GM12878 (cell line): ENCODE measurements around the gene EDC3. TPM values are rescaled to one million over a fixed set of nuclear protein-coding genes. Genes with fewer than 3 reads are reported as not detected.

ENCODE experiments used
- ATAC-seq: fragments of 200-7000 bp; cut with Tn5 transposase; 3 replicates; pipeline ENCODE4 v1.9.1; 2020; ENCODE audit warnings: mild to moderate bottlenecking, moderate library complexity
- BruUV-seq: library from RNA; stranded (reverse); fragments of 400-500 nt; replicated peaks from 2 replicates; lab custom pipeline; 2021; lab: Mats Ljungman, UMichigan
- CTCF ChIA-PET: fragments of 300-600 bp; sonication (Branson Sonifier 250); formaldehyde crosslinking; extraction: SDS; loops from one replicate; lab custom pipeline; 2021; ENCODE audit warnings: inconsistent platforms; lab: Yijun Ruan, JAX
- POLR2A ChIA-PET: fragments of 350-600 bp; formaldehyde crosslinking; extraction: SDS; loops from one replicate; lab custom pipeline; 2021; ENCODE audit warnings: inconsistent platforms; lab: Charles Lee
- RAD21 ChIA-PET: fragments of 300-600 bp; sonication (Branson Sonifier 250); formaldehyde crosslinking; loops from one replicate; lab custom pipeline; 2023; ENCODE audit warnings: antibody characterized with exemption; ENCODE audit not compliant: unreplicated experiment; lab: Charles Lee
- SMC1A ChIA-PET: fragments of 300-600 bp; sonication (Branson Sonifier 250); formaldehyde crosslinking; loops from one replicate; lab custom pipeline; 2023; ENCODE audit not compliant: unreplicated experiment, uncharacterized antibody; lab: Charles Lee
- DNase-seq: peaks from one replicate; pipeline ENCODE4 v3.0.0-alpha.2; 2011; ENCODE audit warnings: low read depth, low spot score
- FAIRE-seq: peaks from 3 replicates; lab custom pipeline; 2011; peaks lifted over from hg19 to GRCh38; lab: Jason Lieb, UNC
- H2AFZ ChIP-seq: 2 replicates; pipeline ENCODE4 v1.6.0; 2011; ENCODE audit warnings: low read depth, low read length, control low read depth; ENCODE audit not compliant: control insufficient read depth
- H3K27ac ChIP-seq: 2 replicates; pipeline ENCODE4 v1.5.1; 2011; ENCODE audit warnings: control low read depth; ENCODE audit not compliant: control insufficient read depth, insufficient read depth
- H3K27me3 ChIP-seq, 2 experiments: replicated peaks in 1 of 2; 2 replicates each; pipeline versions ENCODE4 v1.6.0 to v1.6.1; 2011; ENCODE audit warnings: low read length in 1 of 2; ENCODE audit not compliant: control insufficient read depth in 2 of 2, insufficient read depth in 2 of 2
- H3K36me3 ChIP-seq, 2 experiments: 2 replicates each; pipeline ENCODE4 v1.5.1; 2011; ENCODE audit warnings: low read length in 1 of 2; ENCODE audit not compliant: control insufficient read depth in 2 of 2, insufficient read depth in 2 of 2
- H3K4me1 ChIP-seq: 2 replicates; pipeline ENCODE4 v1.6.1; 2011; ENCODE audit warnings: mild to moderate bottlenecking, low read length, moderate library complexity, mixed read lengths; ENCODE audit not compliant: control insufficient read depth, insufficient read depth
- H3K4me2 ChIP-seq: 2 replicates; pipeline ENCODE4 v1.6.0; 2011; ENCODE audit warnings: control low read depth; ENCODE audit not compliant: control insufficient read depth, insufficient read depth
- H3K4me3 ChIP-seq: fragments of 200-600 bp; sonication (generic); 2 replicates; pipeline ENCODE4 v1.5.1; 2016
- H3K79me2 ChIP-seq: 2 replicates; pipeline ENCODE4 v1.6.0; 2011; ENCODE audit warnings: low read length; ENCODE audit not compliant: control insufficient read depth, insufficient read depth
- H3K9ac ChIP-seq: 2 replicates; pipeline ENCODE4 v1.8.0; 2011; ENCODE audit warnings: low read length, control low read depth, mixed read lengths; ENCODE audit not compliant: control insufficient read depth, insufficient read depth
- H3K9me3 ChIP-seq: replicated peaks from 3 replicates; pipeline ENCODE4 v1.5.1; 2011; ENCODE audit warnings: mild to moderate bottlenecking, low read length; ENCODE audit not compliant: control insufficient read depth, insufficient read depth
- H4K20me1 ChIP-seq: 2 replicates; pipeline ENCODE4 v1.6.0; 2011; ENCODE audit not compliant: control insufficient read depth, insufficient read depth
- ATF7 ChIP-seq: fragments of 450-650 bp; IDR thresholded peaks from 2 replicates; pipeline ENCODE4 v1.6.1; 2016; ENCODE audit warnings: low read depth, mild to moderate bottlenecking
- CBX5 ChIP-seq: sonication (generic); IDR thresholded peaks from 2 replicates; pipeline ENCODE4 v1.6.1; 2016; ENCODE audit warnings: low read depth, moderate library complexity, mild to moderate bottlenecking, inconsistent platforms
- IKZF1 ChIP-seq: fragments of 450-650 bp; conservative IDR thresholded peaks from 2 replicates; pipeline ENCODE4 v1.6.1; 2017; ENCODE audit warnings: antibody characterized with exemption, mild to moderate bottlenecking
- MXI1 ChIP-seq: fragments of 150-350 bp; IDR thresholded peaks from 2 replicates; pipeline ENCODE4 v1.6.1; 2011; ENCODE audit warnings: low read depth, mild to moderate bottlenecking, inconsistent platforms, low read length, improper control_type of control experiment
- NFYB ChIP-seq: IDR thresholded peaks from 2 replicates; pipeline ENCODE4 v1.6.1; 2011; ENCODE audit warnings: low read depth, mild to moderate bottlenecking, low read length, improper control_type of control experiment, moderate library complexity; ENCODE audit not compliant: insufficient read depth
- NR2C1 ChIP-seq: fragments of 450-650 bp; IDR thresholded peaks from 2 replicates; pipeline ENCODE4 v1.6.1; 2017; ENCODE audit warnings: antibody characterized with exemption, mild to moderate bottlenecking, moderate library complexity
- RB1 ChIP-seq: fragments of 450-650 bp; formaldehyde crosslinking; IDR thresholded peaks from 2 replicates; pipeline ENCODE4 v1.6.1; 2017; ENCODE audit warnings: mild to moderate bottlenecking, borderline replicate concordance
- RELA ChIP-seq: fragments of 450-650 bp; IDR thresholded peaks from 2 replicates; pipeline ENCODE4 v1.8.0; 2014; ENCODE audit warnings: borderline replicate concordance; ENCODE audit not compliant: partially characterized antibody
- RUNX3 ChIP-seq: IDR thresholded peaks from 2 replicates; pipeline ENCODE4 v1.6.1; 2012; ENCODE audit warnings: low read length, inconsistent platforms
- SREBF1 ChIP-seq: IDR thresholded peaks from 2 replicates; pipeline ENCODE4 v1.6.1; 2012; ENCODE audit warnings: mild to moderate bottlenecking, low read length
- WRNIP1 ChIP-seq: IDR thresholded peaks from 2 replicates; pipeline ENCODE4 v1.6.1; 2011; ENCODE audit warnings: low read depth, low read length, improper control_type of control experiment, borderline replicate concordance
- ZNF207 ChIP-seq: fragments of 450-650 bp; IDR thresholded peaks from 2 replicates; pipeline ENCODE4 v1.6.1; 2014; ENCODE audit warnings: antibody characterized with exemption, mild to moderate bottlenecking, borderline replicate concordance
- ZNF622 ChIP-seq: fragments of 450-650 bp; IDR thresholded peaks from 2 replicates; pipeline ENCODE4 v1.6.1; 2017; ENCODE audit warnings: mild to moderate bottlenecking, inconsistent platforms
- WGBS: methylation state at CpG from one replicate; pipeline ENCODE4 v1.1.6; 2016; ENCODE audit warnings: low lambda C conversion rate; ENCODE audit not compliant: insufficient replicate concordance, insufficient coverage; ENCODE audit errors: missing lambda C conversion rate; 5-methylcytosine and 5-hydroxymethylcytosine counted together
- in situ Hi-C: fragments of 300-500 bp; cut with MboI; formaldehyde crosslinking; loops from 9 replicates; pipeline ENCODE4 v1.14.3; 2018; ENCODE audit warnings: mixed read lengths
- intact Hi-C: fragments of 100-400 bp; cut with micrococcal nuclease; formaldehyde crosslinking; loops from one replicate; pipeline ENCODE4 v1.14.2; 2022; ENCODE audit not compliant: unreplicated experiment
- polyA plus RNA-seq, 11 experiments: library from polyadenylated mRNA; depleted of rRNA in 4 of 11; unstranded in 6 of 11; stranded (reverse) in 5 of 11; fragments of >200 nt; fragmentation: Nextera tagmentation in 4 of 11; fragmentation: Illumina TruSeq in 1 of 11; extraction: Ambion mirVana in 4 of 11; extraction: Trizol in 1 of 11; gene quantifications; 1 replicate in 1 of 11; 2 replicates in 10 of 11; pipeline versions ENCODE4 v1.2.1 to v1.2.3, GENCODE V29; 2011 to 2016; ENCODE audit warnings: inconsistent platforms in 2 of 11, missing spikeins in 2 of 11, low read depth in 1 of 11
- total RNA-seq, 4 experiments: library from RNA; depleted of rRNA in 3 of 4; stranded (reverse); fragments of >200 nt in 3 of 4; fragmentation: Illumina TruSeq in 1 of 4; extraction: Trizol in 1 of 4; gene quantifications; 2 replicates each; pipeline versions ENCODE4 v1.2.1 to v1.2.3, GENCODE V29; 2013 to 2021
- TF ChIP-seq, protein P1 (sequence below): fragments of 450-650 bp; IDR thresholded peaks from 2 replicates; pipeline ENCODE4 v1.6.1; 2017; ENCODE audit warnings: antibody characterized with exemption, mild to moderate bottlenecking, moderate library complexity

Gene EDC3
- total and polyA plus RNA-seq, 10 of the 15 experiments (the other 5 are each of a cell fraction or from before 2014, with no cell fraction given) = 11.8 to 48.4 (median 35.3) TPM

- TF ChIP-seq, protein P1, sequence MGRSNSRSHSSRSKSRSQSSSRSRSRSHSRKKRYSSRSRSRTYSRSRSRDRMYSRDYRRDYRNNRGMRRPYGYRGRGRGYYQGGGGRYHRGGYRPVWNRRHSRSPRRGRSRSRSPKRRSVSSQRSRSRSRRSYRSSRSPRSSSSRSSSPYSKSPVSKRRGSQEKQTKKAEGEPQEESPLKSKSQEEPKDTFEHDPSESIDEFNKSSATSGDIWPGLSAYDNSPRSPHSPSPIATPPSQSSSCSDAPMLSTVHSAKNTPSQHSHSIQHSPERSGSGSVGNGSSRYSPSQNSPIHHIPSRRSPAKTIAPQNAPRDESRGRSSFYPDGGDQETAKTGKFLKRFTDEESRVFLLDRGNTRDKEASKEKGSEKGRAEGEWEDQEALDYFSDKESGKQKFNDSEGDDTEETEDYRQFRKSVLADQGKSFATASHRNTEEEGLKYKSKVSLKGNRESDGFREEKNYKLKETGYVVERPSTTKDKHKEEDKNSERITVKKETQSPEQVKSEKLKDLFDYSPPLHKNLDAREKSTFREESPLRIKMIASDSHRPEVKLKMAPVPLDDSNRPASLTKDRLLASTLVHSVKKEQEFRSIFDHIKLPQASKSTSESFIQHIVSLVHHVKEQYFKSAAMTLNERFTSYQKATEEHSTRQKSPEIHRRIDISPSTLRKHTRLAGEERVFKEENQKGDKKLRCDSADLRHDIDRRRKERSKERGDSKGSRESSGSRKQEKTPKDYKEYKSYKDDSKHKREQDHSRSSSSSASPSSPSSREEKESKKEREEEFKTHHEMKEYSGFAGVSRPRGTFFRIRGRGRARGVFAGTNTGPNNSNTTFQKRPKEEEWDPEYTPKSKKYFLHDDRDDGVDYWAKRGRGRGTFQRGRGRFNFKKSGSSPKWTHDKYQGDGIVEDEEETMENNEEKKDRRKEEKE = no peak
- TF ChIP-seq RB1 (no peak), NR2C1 (peak; percentile 31), MXI1 (no peak), IKZF1 (0 out of 2 replicates have a peak, but pooled peaks have one; percentile 11), ZNF622 (no peak)
- TF ChIP-seq, all 136 proteins: peak for 9
Observed at GRCh38 chr15:74725845-74726773, 30.3 kb upstream of the EDC3 start (continued).

- Histone ChIP-seq H4K20me1 (no peaks in the 10 kb centered on the region), H3K9ac (peak within 1 kb of the TSS; percentile 34; the same call in 1 of the 2 replicates), H3K4me1 (peaks cover 4% of the 10 kb centered on the region), H3K9me3 (no peaks in the 10 kb centered on the region), H3K4me2 (peak within 1 kb of the TSS; percentile 92), H3K27ac (no peak within 1 kb of the TSS), H2AFZ (peak within 1 kb of the TSS; percentile 80), H3K36me3 (no peaks in the 10 kb centered on the region), H3K79me2 (no peaks in the 10 kb centered on the region), H3K4me3 (peak within 1 kb of the TSS; percentile 50; the same call in 1 of the 2 replicates), H3K27me3 (peaks cover 0 to 3% of the 10 kb centered on the region in 2 experiments; a peak in 3 of 4 replicates)
- WGBS = 0% methylated on average over 8 of the region's 10 CpGs
- ChIA-PET RAD21 (no interaction called here), POLR2A (interaction anchor here (0.8 kb wide), 1 partner anchor 722 kb away, joined by 3 read pairs; no protein-coding TSS in a partner anchor), CTCF (no interaction called here), SMC1A (no interaction called here)
- no peak for FAIRE-seq
- BruUV-seq = no TSS peak
- DNase-seq = no peak
- intact Hi-C loops = no loop called here
- in situ Hi-C loops = no loop called here
- ATAC-seq = peak; percentile 65
- TF ChIP-seq NFYB (no peak), ZNF207 (no peak), RUNX3 (no peak), WRNIP1 (no peak), CBX5 (no peak), RELA (no peak), IKZF1 (no peak), SREBF1 (no peak), ATF7 (no peak)
- TF ChIP-seq, all 136 proteins: peak for 0
Observed at GRCh38 chr15:74725225-74725774, 29.5 kb upstream of the EDC3 start, which contains the start of gene CYP1A1. CYP1A1 (minus strand) TSS chr15:74725528; CDS start chr15:74723097, 2,431 bp downstream.
